SK-N-SH treated with all-trans-retinoic acid at 6 μM for 48 hours (cell line): ENCODE results near the gene HDDC2.

Source experiments
- ATAC-seq: fragments of 200-7000 bp; cut with Tn5 transposase; 3 replicates; pipeline ENCODE4 v1.9.1; 2020; ENCODE audit warnings: mild to moderate bottlenecking, moderate library complexity
- ARNTL ChIP-seq: fragments of 450-650 bp; formaldehyde crosslinking; IDR thresholded peaks from 2 replicates; pipeline ENCODE4 v1.5.0; 2020; ENCODE audit warnings: low read depth, mild to moderate bottlenecking, moderate library complexity, borderline replicate concordance
- BACH2 ChIP-seq: fragments of 250-450 bp; sonication (Bioruptor Pico); IDR thresholded peaks from 2 replicates; pipeline ENCODE4 v1.9.0; 2021; ENCODE audit warnings: mild to moderate bottlenecking, borderline replicate concordance
- CREB5 ChIP-seq: fragments of 250-450 bp; sonication (Bioruptor Pico); IDR thresholded peaks from 2 replicates; pipeline ENCODE4 v1.5.1; 2020; ENCODE audit warnings: low read depth, mild to moderate bottlenecking, moderate library complexity
- ESRRG ChIP-seq: fragments of 250-450 bp; sonication (Bioruptor Pico); IDR thresholded peaks from 2 replicates; pipeline ENCODE4 v1.6.1; 2021; ENCODE audit warnings: mild to moderate bottlenecking
- GLIS3 ChIP-seq: fragments of 250-450 bp; sonication (Bioruptor Pico); IDR thresholded peaks from 2 replicates; pipeline ENCODE4 v1.5.0; 2020; ENCODE audit warnings: mild to moderate bottlenecking, moderate library complexity
- ISL1 ChIP-seq: fragments of 250-450 bp; sonication (Bioruptor Pico); IDR thresholded peaks from 2 replicates; pipeline ENCODE4 v2.1.2; 2022; ENCODE audit warnings: mild to moderate bottlenecking, moderate library complexity
- PATZ1 ChIP-seq: fragments of 250-450 bp; sonication (Bioruptor Pico); IDR thresholded peaks from 2 replicates; pipeline ENCODE4 v1.8.0; 2020; ENCODE audit warnings: mild to moderate bottlenecking, moderate library complexity, borderline replicate concordance
- POU6F1 ChIP-seq: fragments of 250-450 bp; sonication (Bioruptor Pico); IDR thresholded peaks from 2 replicates; pipeline ENCODE4 v1.8.0; 2021; ENCODE audit warnings: low read depth, mild to moderate bottlenecking, moderate library complexity, borderline replicate concordance
- PPARA ChIP-seq: fragments of 250-450 bp; sonication (Bioruptor Pico); IDR thresholded peaks from 2 replicates; pipeline ENCODE4 v1.5.0; 2020; ENCODE audit warnings: mild to moderate bottlenecking, borderline replicate concordance
- RARB ChIP-seq: fragments of 250-450 bp; sonication (Bioruptor Pico); IDR thresholded peaks from 2 replicates; pipeline ENCODE4 v1.8.0; 2021; ENCODE audit warnings: mild to moderate bottlenecking, moderate library complexity
- SNAI2 ChIP-seq: fragments of 250-450 bp; sonication (Bioruptor Pico); IDR thresholded peaks from 2 replicates; pipeline ENCODE4 v1.5.0; 2020; ENCODE audit warnings: mild to moderate bottlenecking, moderate library complexity
- TCF4 ChIP-seq: fragments of 250-450 bp; sonication (Bioruptor Pico); IDR thresholded peaks from 2 replicates; pipeline ENCODE4 v1.8.0; 2021; ENCODE audit warnings: mild to moderate bottlenecking, moderate library complexity, borderline replicate concordance
- TOX ChIP-seq: fragments of 250-450 bp; sonication (Bioruptor Pico); IDR thresholded peaks from 2 replicates; pipeline ENCODE4 v1.8.0; 2021; ENCODE audit warnings: mild to moderate bottlenecking, moderate library complexity, borderline replicate concordance
- TSHZ2 ChIP-seq: fragments of 250-450 bp; sonication (Bioruptor Pico); IDR thresholded peaks from 2 replicates; pipeline ENCODE4 v1.5.0; 2020; ENCODE audit warnings: mild to moderate bottlenecking, moderate library complexity
- ZC3H10 ChIP-seq: fragments of 250-450 bp; sonication (Bioruptor Pico); IDR thresholded peaks from 2 replicates; pipeline ENCODE4 v1.5.1; 2021; ENCODE audit warnings: mild to moderate bottlenecking, moderate library complexity
- ZFP3 ChIP-seq: fragments of 250-450 bp; sonication (Bioruptor Pico); IDR thresholded peaks from 2 replicates; pipeline ENCODE4 v1.5.0; 2020; ENCODE audit warnings: mild to moderate bottlenecking, moderate library complexity
- ZFP30 ChIP-seq: fragments of 450-650 bp; formaldehyde crosslinking; IDR thresholded peaks from 2 replicates; pipeline ENCODE4 v1.5.0; 2022; ENCODE audit warnings: mild to moderate bottlenecking, moderate library complexity
- ZNF565 ChIP-seq: fragments of 450-650 bp; formaldehyde crosslinking; conservative IDR thresholded peaks from 2 replicates; pipeline ENCODE4 v1.5.0; 2020; ENCODE audit warnings: low read depth, mild to moderate bottlenecking, moderate library complexity
- ZNF70 ChIP-seq: fragments of 450-650 bp; formaldehyde crosslinking; IDR thresholded peaks from 2 replicates; pipeline ENCODE4 v1.5.0; 2020; ENCODE audit warnings: mild to moderate bottlenecking, moderate library complexity
- ZNF8 ChIP-seq: fragments of 450-650 bp; formaldehyde crosslinking; IDR thresholded peaks from 2 replicates; pipeline ENCODE4 v1.5.0; 2020; ENCODE audit warnings: mild to moderate bottlenecking, moderate library complexity

HDDC2 gene

GRCh38 chr6:125277838-125278237 lies 23.9 kb downstream of the HDDC2 start (continued):
- no peak for TF ChIP-seq POU6F1

GRCh38 chr6:125275779-125276178 lies 26.0 kb downstream of the HDDC2 start:
- no peak for ATAC-seq

GRCh38 chr6:125274935-125275334 lies 26.8 kb downstream of the HDDC2 start:
- no peak for ATAC-seq
- TF ChIP-seq ESRRG (CRISPR knock-in tag) = no peak
- TF ChIP-seq ZC3H10 (CRISPR knock-in tag) = no peak
- no peak for TF ChIP-seq ZNF565 (CRISPR knock-in tag)
- no peak for TF ChIP-seq PPARA (CRISPR knock-in tag)
- no peak for TF ChIP-seq PATZ1 (CRISPR knock-in tag)
- no peak for TF ChIP-seq ZNF8 (CRISPR knock-in tag)
- no peak for TF ChIP-seq BACH2
- no peak for TF ChIP-seq CREB5 (CRISPR knock-in tag)
- TF ChIP-seq SNAI2 (CRISPR knock-in tag) = no peak
- no peak for TF ChIP-seq ARNTL (CRISPR knock-in tag)
- no peak for TF ChIP-seq TOX (CRISPR knock-in tag)
- no peak for TF ChIP-seq ZFP30 (CRISPR knock-in tag)
- TF ChIP-seq TCF4 = no peak
- no peak for TF ChIP-seq ZNF70
- TF ChIP-seq GLIS3 (CRISPR knock-in tag) = no peak
- no peak for TF ChIP-seq POU6F1
- TF ChIP-seq RARB (CRISPR knock-in tag) = no peak
- TF ChIP-seq TSHZ2 = no peak

More at GRCh38 chr6:125275779-125276178, 26.0 kb downstream of the HDDC2 start:
- no peak for TF ChIP-seq ZFP3 (CRISPR knock-in tag)
- TF ChIP-seq CREB5 (CRISPR knock-in tag) = no peak
- no peak for TF ChIP-seq ISL1 (CRISPR knock-in tag)
- TF ChIP-seq RARB (CRISPR knock-in tag) = no peak
- TF ChIP-seq ZC3H10 (CRISPR knock-in tag) = no peak
